Measurements from ENCODE around the gene ARL10. TPM values are rescaled to one million over a fixed set of nuclear protein-coding genes. Genes with fewer than 3 reads are reported as not detected.
A peak's percentile ranks its signal among the peaks of the same experiment; 100 is the strongest.

Gene ARL10
- total and polyA plus RNA-seq, 4 donors: 1.5 to 13.4 (median 4.3) TPM

DNA sequence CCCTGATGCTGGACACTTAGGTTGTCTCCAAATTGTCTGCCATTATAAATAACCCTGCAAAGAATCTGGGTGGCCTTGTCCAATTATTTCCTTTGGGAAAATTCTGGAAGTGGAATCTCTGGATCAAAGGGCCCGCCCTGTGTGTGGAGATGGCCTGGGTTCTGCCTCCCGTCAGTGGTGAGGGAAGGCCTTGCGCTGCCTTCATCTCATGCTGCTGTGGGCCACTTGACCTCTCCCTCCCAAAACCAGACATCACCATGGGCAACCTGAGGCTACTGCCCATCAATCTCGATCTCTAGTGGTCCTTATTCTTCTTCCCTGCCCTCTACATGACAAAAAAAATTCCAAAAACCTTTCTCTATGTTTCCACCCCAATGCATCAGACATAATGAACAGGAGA is 44.5 kb downstream of the ARL10 start:
- Histone ChIP-seq H3K9me3 (ENCODE audit: control insufficient read depth in 4 of 4, insufficient read depth in 3 of 4, low read length in 3 of 4) (no peaks in the 10 kb centered on the region), H3K9ac (ENCODE audit: insufficient read depth in 1 of 2, low read length in 2 of 2) (no peak overlapping the region), H3K4me1 (ENCODE audit: control insufficient read depth in 5 of 5, insufficient read depth in 5 of 5, low read length in 5 of 5) (peaks cover 0 to 14% (median 0%) of the 10 kb centered on the region in 5 donors), H3K27me3 (ENCODE audit: control insufficient read depth in 3 of 3, insufficient read depth in 3 of 3, low read length in 2 of 3) (no peaks in the 10 kb centered on the region), H3K36me3 (ENCODE audit: control insufficient read depth in 4 of 4, insufficient read depth in 4 of 4, low read length in 4 of 4) (peaks cover 0 to 22% (median 6%) of the 10 kb centered on the region in 4 donors), H3K4me3 (no peak overlapping the region), H3K27ac (ENCODE audit: low read depth in 1 of 2, low read length in 1 of 2) (no peak overlapping the region)
- peak in 1 of 3 donors; percentile 1 for DNase-seq
- TF ChIP-seq CTCF (IDR thresholded peaks at IDR 0.05; ENCODE audit: control extremely low read depth, extremely low read depth): no peak
- no peak for ATAC-seq (ENCODE audit: insufficient read depth, low FRiP score)
- WGBS, 2 donors: 95% methylated on average over 4 of the region's 4 CpGs

- H3K27me3 ChIP-seq (ENCODE audit: control insufficient read depth in 3 of 3, insufficient read depth in 3 of 3, low read length in 2 of 3): no peaks in the 10 kb centered on the region
- no peak overlapping the region for H3K9ac ChIP-seq (ENCODE audit: insufficient read depth in 1 of 2, low read length in 2 of 2)
- H3K4me1 ChIP-seq (ENCODE audit: control insufficient read depth in 5 of 5, insufficient read depth in 5 of 5, low read length in 5 of 5): peaks cover 3 to 16% (median 8%) of the 10 kb centered on the region in 5 donors
- H3K36me3 ChIP-seq (ENCODE audit: control insufficient read depth in 4 of 4, insufficient read depth in 4 of 4, low read length in 4 of 4): peaks cover 0 to 22% (median 6%) of the 10 kb centered on the region in 4 donors
- peak in 1 of 3 donors; percentile 1 for DNase-seq
- no peak for ATAC-seq (ENCODE audit: insufficient read depth, low FRiP score)
- no peaks in the 10 kb centered on the region for H3K9me3 ChIP-seq (ENCODE audit: control insufficient read depth in 4 of 4, insufficient read depth in 3 of 4, low read length in 3 of 4)
- no peak for TF ChIP-seq CTCF (IDR thresholded peaks at IDR 0.05; ENCODE audit: control extremely low read depth, extremely low read depth)
- no peak overlapping the region for H3K27ac ChIP-seq (ENCODE audit: low read depth in 1 of 2, low read length in 1 of 2)
- WGBS, 2 donors: 89 to 98% methylated on average over 5 of the region's 5 CpGs
- H3K4me3 ChIP-seq: no peak overlapping the region
These were observed 45.3 kb downstream of the ARL10 start for GRCh38 chr5:176410486-176411180.

DNA sequence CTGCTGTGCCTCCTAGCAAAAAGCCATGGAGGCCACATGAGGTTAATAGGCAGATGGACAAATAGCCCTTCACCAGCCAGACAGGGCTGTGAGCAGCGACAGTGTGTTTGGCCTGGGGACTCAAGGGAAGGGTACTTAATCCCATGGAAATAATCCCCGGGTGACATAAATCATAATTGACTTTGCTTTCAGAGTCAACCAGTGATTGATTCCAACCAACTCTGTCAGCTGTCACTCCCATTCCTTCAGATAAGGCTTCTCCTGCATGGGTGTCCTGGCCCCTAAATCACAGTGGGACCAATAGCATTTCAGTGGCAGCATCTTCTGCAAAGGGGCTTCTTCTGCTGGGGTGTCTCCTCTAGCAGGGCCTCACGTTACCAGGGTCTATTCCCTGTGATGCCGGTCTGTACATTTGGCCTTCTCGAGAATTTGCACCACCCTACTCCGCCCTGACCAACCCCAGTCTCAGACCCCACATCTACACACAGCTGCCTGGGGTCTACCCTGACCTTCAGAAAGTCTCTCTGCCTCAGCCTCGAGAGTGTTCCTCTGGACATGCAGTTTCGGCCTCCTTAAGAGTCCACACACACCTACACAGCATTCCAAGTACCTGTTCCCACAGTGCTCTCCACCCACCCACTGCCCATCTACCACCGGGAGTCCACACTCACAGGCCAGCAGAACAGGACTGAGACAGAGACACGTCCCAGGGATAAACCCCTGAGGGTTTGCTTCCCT is 47.4 kb downstream of the ARL10 start:
- H3K4me1 ChIP-seq (ENCODE audit: control insufficient read depth in 5 of 5, insufficient read depth in 5 of 5, low read length in 5 of 5): peaks cover 3 to 19% (median 10%) of the 10 kb centered on the region in 5 donors
- no peak for TF ChIP-seq CTCF (IDR thresholded peaks at IDR 0.05; ENCODE audit: control extremely low read depth, extremely low read depth)
- WGBS, 2 donors: 77 to 92% methylated on average over 10 of the region's 10 CpGs
- no peaks in the 10 kb centered on the region for H3K27me3 ChIP-seq (ENCODE audit: control insufficient read depth in 3 of 3, insufficient read depth in 3 of 3, low read length in 2 of 3)
- no peaks in the 10 kb centered on the region for H3K9me3 ChIP-seq (ENCODE audit: control insufficient read depth in 4 of 4, insufficient read depth in 3 of 4, low read length in 3 of 4)
- peaks cover 0 to 7% (median 4%) of the 10 kb centered on the region in 4 donors for H3K36me3 ChIP-seq (ENCODE audit: control insufficient read depth in 4 of 4, insufficient read depth in 4 of 4, low read length in 4 of 4)
- no peak overlapping the region for H3K9ac ChIP-seq (ENCODE audit: insufficient read depth in 1 of 2, low read length in 2 of 2)
- DNase-seq (no peak), ATAC-seq (ENCODE audit: insufficient read depth, low FRiP score) (no peak)
- H3K4me3 ChIP-seq: no peak overlapping the region
- no peak overlapping the region for H3K27ac ChIP-seq (ENCODE audit: low read depth in 1 of 2, low read length in 1 of 2)

All from lung (tissue), 12 donors.